ENCODE results near the gene N4BP3. TPM values are rescaled to one million over a fixed set of nuclear protein-coding genes. Genes with fewer than 3 reads are reported as not detected.

N4BP3 gene
- total RNA-seq, 1 experiment from 2014 or later, result 3.2 TPM

DNA sequence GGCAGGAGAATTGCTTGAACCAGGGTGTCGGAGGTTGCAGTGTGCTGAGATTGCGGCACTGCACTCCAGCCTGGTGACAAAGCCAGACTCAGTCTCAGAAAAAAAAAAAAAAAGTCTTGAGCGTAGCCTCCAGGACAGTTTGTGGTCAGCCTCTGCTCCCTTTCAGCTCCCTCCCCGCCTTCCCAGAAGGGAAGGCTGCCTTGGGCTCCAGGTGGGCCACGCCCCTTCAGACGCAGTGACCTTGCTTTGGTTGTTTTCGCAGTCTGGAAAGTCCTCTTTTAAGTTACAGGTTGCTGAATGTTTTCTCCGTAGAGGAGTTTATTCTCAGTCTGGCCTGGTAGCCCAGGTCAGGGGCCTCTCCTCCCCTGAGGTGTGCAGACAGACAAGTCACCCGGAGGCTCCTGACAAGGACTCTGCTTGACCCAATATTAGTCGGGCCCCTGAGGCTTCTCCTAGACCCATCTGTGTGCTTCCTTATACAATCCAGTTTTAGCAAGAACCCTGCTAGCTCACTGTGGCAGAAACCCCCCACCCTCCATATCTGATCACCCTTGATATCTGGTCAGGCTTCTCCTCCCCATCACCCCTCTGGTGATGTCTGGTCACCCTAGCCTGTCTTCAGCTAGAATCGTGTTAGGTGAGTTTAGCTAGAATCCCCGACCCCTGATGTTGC, 31.6 kb upstream of the N4BP3 start:
- ChIA-PET POLR2A (no interaction called here), CTCF (interaction anchor here (0.7 kb wide), 2 partner anchors 111 to 968 kb away, joined by 4 to 5 read pairs; no protein-coding TSS in a partner anchor)
- H3K4me3 ChIP-seq (ENCODE audit: low read depth, low read length), result no peak overlapping the region

DNA sequence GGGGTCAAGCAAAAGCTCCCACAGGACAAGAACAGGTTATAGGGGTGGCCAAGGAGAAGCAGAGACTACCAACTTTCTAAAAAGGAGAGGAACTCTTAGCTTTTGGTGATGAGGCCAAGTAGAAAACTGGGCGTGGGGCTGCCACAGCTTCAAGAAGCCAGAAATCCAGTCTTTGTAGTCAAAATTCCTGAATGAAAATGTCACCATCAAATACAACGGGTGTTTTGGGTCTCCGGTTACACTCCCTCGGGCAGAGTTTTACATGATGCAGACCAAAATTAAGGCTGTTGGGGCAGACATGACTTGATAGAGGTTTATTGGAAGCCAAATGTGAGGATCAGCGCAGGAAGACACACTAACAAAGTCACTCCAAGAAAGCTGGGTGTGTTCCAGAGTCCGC, 29.4 kb upstream of the N4BP3 start:
- no peaks in the 10 kb centered on the region for H3K4me1 ChIP-seq
- intact Hi-C loops (cut with micrococcal nuclease; ENCODE audit: unreplicated experiment), result no loop called here
- H3K27ac Mint-ChIP-seq (ENCODE audit: unreplicated experiment), result no peak overlapping the region
- no peaks in the 10 kb centered on the region for H3K36me3 ChIP-seq (ENCODE audit: control insufficient read depth, insufficient read depth, low read length)
- no peak overlapping the region for H3K4me3 Mint-ChIP-seq (ENCODE audit: unreplicated experiment)
- ChIA-PET CTCF (interaction anchor here (1.8 kb wide), 1 partner anchor 9 kb away, joined by 8 read pairs; no protein-coding TSS in a partner anchor), POLR2A (interaction anchor here (0.5 kb wide), 1 partner anchor 70 kb away, joined by 4 read pairs; the partner anchor contains the start of gene NHP2)
- no peaks in the 10 kb centered on the region for H3K27me3 ChIP-seq (replicated peaks; ENCODE audit: control insufficient read depth, insufficient read depth, low read length)
- no TSS peak for BruUV-seq (replicated peaks)
- H3K27me3 Mint-ChIP-seq (ENCODE audit: insufficient read depth, unreplicated experiment), result peaks cover 3% of the 10 kb centered on the region
- TF ChIP-seq, protein P1, sequence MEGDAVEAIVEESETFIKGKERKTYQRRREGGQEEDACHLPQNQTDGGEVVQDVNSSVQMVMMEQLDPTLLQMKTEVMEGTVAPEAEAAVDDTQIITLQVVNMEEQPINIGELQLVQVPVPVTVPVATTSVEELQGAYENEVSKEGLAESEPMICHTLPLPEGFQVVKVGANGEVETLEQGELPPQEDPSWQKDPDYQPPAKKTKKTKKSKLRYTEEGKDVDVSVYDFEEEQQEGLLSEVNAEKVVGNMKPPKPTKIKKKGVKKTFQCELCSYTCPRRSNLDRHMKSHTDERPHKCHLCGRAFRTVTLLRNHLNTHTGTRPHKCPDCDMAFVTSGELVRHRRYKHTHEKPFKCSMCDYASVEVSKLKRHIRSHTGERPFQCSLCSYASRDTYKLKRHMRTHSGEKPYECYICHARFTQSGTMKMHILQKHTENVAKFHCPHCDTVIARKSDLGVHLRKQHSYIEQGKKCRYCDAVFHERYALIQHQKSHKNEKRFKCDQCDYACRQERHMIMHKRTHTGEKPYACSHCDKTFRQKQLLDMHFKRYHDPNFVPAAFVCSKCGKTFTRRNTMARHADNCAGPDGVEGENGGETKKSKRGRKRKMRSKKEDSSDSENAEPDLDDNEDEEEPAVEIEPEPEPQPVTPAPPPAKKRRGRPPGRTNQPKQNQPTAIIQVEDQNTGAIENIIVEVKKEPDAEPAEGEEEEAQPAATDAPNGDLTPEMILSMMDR (IDR thresholded peaks at IDR 0.05; ENCODE audit: insufficient read depth in 1 of 2, low read depth in 1 of 2, low read length in 1 of 2, severe bottlenecking in 1 of 2, unreplicated experiment in 1 of 2), result no peak
- DNase-seq, result no peak
- no peaks in the 10 kb centered on the region for H3K36me3 Mint-ChIP-seq (ENCODE audit: insufficient read depth, unreplicated experiment)
- no peaks in the 10 kb centered on the region for H3K4me1 Mint-ChIP-seq (ENCODE audit: low read depth, unreplicated experiment)
- H3K9me3 ChIP-seq, result no peaks in the 10 kb centered on the region
- no peaks in the 10 kb centered on the region for H3K9me3 Mint-ChIP-seq (ENCODE audit: unreplicated experiment)
- no peak overlapping the region for H3K4me3 ChIP-seq (ENCODE audit: low read depth, low read length)

More for the DNA sequence above, 31.6 kb upstream of the N4BP3 start:
- Histone ChIP-seq H3K36me3 (ENCODE audit: control insufficient read depth, insufficient read depth, low read length) (no peaks in the 10 kb centered on the region), H3K4me1 (no peaks in the 10 kb centered on the region), H3K9me3 (no peaks in the 10 kb centered on the region), H3K27me3 (replicated peaks; ENCODE audit: control insufficient read depth, insufficient read depth, low read length) (no peaks in the 10 kb centered on the region)
- no peaks in the 10 kb centered on the region for H3K4me1 Mint-ChIP-seq (ENCODE audit: low read depth, unreplicated experiment)
- TF ChIP-seq, protein P1 (IDR thresholded peaks at IDR 0.05; ENCODE audit: insufficient read depth in 1 of 2, low read depth in 1 of 2, low read length in 1 of 2, severe bottlenecking in 1 of 2, unreplicated experiment in 1 of 2), result no peak
- DNase-seq, result no peak
- peaks cover 3% of the 10 kb centered on the region for H3K27me3 Mint-ChIP-seq (ENCODE audit: insufficient read depth, unreplicated experiment)
- no TSS peak for BruUV-seq (replicated peaks)
- no peaks in the 10 kb centered on the region for H3K9me3 Mint-ChIP-seq (ENCODE audit: unreplicated experiment)
- no peaks in the 10 kb centered on the region for H3K36me3 Mint-ChIP-seq (ENCODE audit: insufficient read depth, unreplicated experiment)
- H3K4me3 Mint-ChIP-seq (ENCODE audit: unreplicated experiment), result no peak overlapping the region
- intact Hi-C loops (cut with micrococcal nuclease; ENCODE audit: unreplicated experiment), result no loop called here
- H3K27ac Mint-ChIP-seq (ENCODE audit: unreplicated experiment), result no peak overlapping the region

DNA sequence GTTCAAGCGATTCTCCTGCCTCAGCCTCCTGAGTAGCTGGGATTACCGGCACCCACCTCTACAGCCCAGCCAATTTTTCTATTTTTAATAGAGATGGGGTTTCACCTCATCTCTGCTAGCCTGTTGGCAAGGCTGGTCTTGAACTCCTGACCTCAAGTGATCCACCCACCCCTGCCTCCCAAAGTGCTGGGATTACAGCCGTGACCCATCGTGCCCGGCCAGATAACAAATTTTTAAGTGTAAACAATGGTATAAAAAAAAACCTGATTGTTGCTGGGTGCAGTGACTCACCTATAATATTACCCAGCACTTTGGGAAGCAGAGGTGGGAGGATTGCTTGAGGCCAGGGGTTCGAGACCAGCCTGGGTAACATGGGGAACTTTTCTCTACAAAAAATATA, 28.0 kb upstream of the N4BP3 start:
- intact Hi-C loops (cut with micrococcal nuclease; ENCODE audit: unreplicated experiment), result no loop called here
- ChIA-PET CTCF (interaction anchor here (1.8 kb wide), 1 partner anchor 10 kb away, joined by 8 read pairs; no protein-coding TSS in a partner anchor), POLR2A (interaction anchor here (0.7 kb wide), 2 partner anchors 49 to 70 kb away, joined by 3 to 11 read pairs; no protein-coding TSS in a partner anchor)
- Histone ChIP-seq H3K4me1 (no peaks in the 10 kb centered on the region), H3K4me3 (ENCODE audit: low read depth, low read length) (no peak overlapping the region), H3K36me3 (ENCODE audit: control insufficient read depth, insufficient read depth, low read length) (no peaks in the 10 kb centered on the region), H3K9me3 (no peaks in the 10 kb centered on the region), H3K27me3 (replicated peaks; ENCODE audit: control insufficient read depth, insufficient read depth, low read length) (no peaks in the 10 kb centered on the region)
- Mint-ChIP-seq H3K4me1 (ENCODE audit: low read depth, unreplicated experiment) (no peaks in the 10 kb centered on the region), H3K4me3 (ENCODE audit: unreplicated experiment) (no peak overlapping the region), H3K27me3 (ENCODE audit: insufficient read depth, unreplicated experiment) (peaks cover 6% of the 10 kb centered on the region), H3K36me3 (ENCODE audit: insufficient read depth, unreplicated experiment) (no peaks in the 10 kb centered on the region), H3K27ac (ENCODE audit: unreplicated experiment) (no peak overlapping the region), H3K9me3 (ENCODE audit: unreplicated experiment) (no peaks in the 10 kb centered on the region)
- no peak for DNase-seq
- BruUV-seq (replicated peaks), result no TSS peak
- TF ChIP-seq, protein P1 (IDR thresholded peaks at IDR 0.05; ENCODE audit: insufficient read depth in 1 of 2, low read depth in 1 of 2, low read length in 1 of 2, severe bottlenecking in 1 of 2, unreplicated experiment in 1 of 2), result no peak

Measured in Caco-2 (cell line).